Esophagus muscularis mucosa (tissue), 4 donors: ENCODE data around the gene FAM149B1. TPM values are rescaled to one million over a fixed set of nuclear protein-coding genes. Genes with fewer than 3 reads are reported as not detected.
A peak's percentile ranks its signal among the peaks of the same experiment; 100 is the strongest.
"Not testable (repeated sequence)": the region's sequence is repeated elsewhere in the genome, so short reads cannot be mapped to it uniquely, and the experiment has no call there.

Source experiments
- DNase-seq: peaks from one replicate; pipeline ENCODE4 v3.0.0-alpha.2; 2017; ENCODE audit errors: extremely low spot score
- H3K27ac ChIP-seq, 4 donors: fragments of 200-600 bp; sonication (generic); replicated peaks in 1 of 4; 1 replicate in 3 of 4; 2 replicates in 1 of 4; pipeline ENCODE4 v1.5.1; 2016 to 2019; ENCODE audit warnings: mild to moderate bottlenecking in 1 of 4
- H3K27me3 ChIP-seq, 4 donors: fragments of 200-600 bp; sonication (generic); one replicate each; pipeline versions ENCODE4 v1.5.1 to v1.6.0; 2016 to 2019
- H3K36me3 ChIP-seq, 4 donors: fragments of 200-600 bp; sonication (generic); one replicate each; pipeline ENCODE4 v1.5.1; 2016 to 2019
- H3K4me1 ChIP-seq, 4 donors: fragments of 200-600 bp; sonication (generic); one replicate each; pipeline ENCODE4 v1.5.1; 2016 to 2019
- H3K4me3 ChIP-seq, 4 donors: fragments of 200-600 bp; sonication (generic); 1 replicate in 2 of 4; 2 replicates in 2 of 4; pipeline ENCODE4 v1.5.1; 2016 to 2019; ENCODE audit warnings: mild to moderate bottlenecking in 4 of 4, moderate library complexity in 1 of 4
- H3K9me3 ChIP-seq, 4 donors: fragments of 200-600 bp; sonication (generic); 1 replicate in 3 of 4; 2 replicates in 1 of 4; pipeline ENCODE4 v1.5.1; 2016 to 2019
- EP300 ChIP-seq: sonication (generic); formaldehyde crosslinking; IDR thresholded peaks from one replicate; pipeline ENCODE4 v1.6.1; 2017; ENCODE audit warnings: antibody characterized with exemption
- POLR2A ChIP-seq: fragments of 450-650 bp; IDR thresholded peaks from one replicate; pipeline ENCODE4 v1.6.1; 2017; ENCODE audit warnings: antibody characterized with exemption, moderate library complexity, mild to moderate bottlenecking, low read depth
- POLR2AphosphoS5 ChIP-seq, 2 donors: sonication (generic); formaldehyde crosslinking; IDR thresholded peaks; one replicate each; pipeline ENCODE4 v1.6.1; 2017; ENCODE audit warnings: antibody characterized with exemption in 2 of 2
- WGBS: methylation state at CpG from one replicate; pipeline ENCODE4 v1.1.5; 2018; 5-methylcytosine and 5-hydroxymethylcytosine counted together
- intact Hi-C: fragments of 100-400 bp; cut with DNase I; formaldehyde crosslinking; loops from one replicate; pipeline ENCODE4 v1.15.1; 2023
- total RNA-seq, 4 donors: library from RNA; depleted of rRNA; stranded (reverse); fragments of >200 nt; gene quantifications; one replicate each; pipeline versions ENCODE4 v1.1.0 to v1.2.1, GENCODE V29; 2016
- TF ChIP-seq, protein P1 (sequence below), 3 experiments: fragments of 200-600 bp in 2 of 3; fragments of 450-650 bp in 1 of 3; sonication (generic) in 2 of 3; IDR thresholded peaks; one replicate each; pipeline ENCODE4 v1.5.1; 2017 to 2019; ENCODE audit warnings: antibody characterized with exemption in 3 of 3, mild to moderate bottlenecking in 2 of 3, moderate library complexity in 1 of 3

FAM149B1 gene
- total RNA-seq, 4 donors from 2014 or later = 14.1 to 18.0 (median 14.9) TPM

DNA sequence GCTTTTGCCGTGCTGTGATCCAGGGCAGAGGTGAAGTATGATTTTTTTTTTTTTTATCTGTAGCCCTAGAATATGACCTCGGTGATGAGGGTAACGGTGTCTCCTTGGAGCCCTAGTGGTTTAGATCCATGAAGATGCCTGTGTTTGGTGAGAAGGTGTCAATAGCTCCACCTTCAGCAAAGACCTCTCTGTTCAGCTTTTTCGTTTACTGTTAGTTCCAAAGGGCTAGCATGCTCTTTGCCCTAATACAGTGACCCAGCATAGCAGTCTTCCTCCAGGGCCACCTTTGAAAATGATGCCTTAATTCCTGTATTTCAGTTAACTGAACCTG, 85.3 kb downstream of the FAM149B1 start:
- peak overlapping the region; percentile 85 to 94 (median 90) for H3K27ac ChIP-seq
- H3K36me3 ChIP-seq = peaks cover 4 to 23% (median 20%) of the 10 kb centered on the region in 4 donors
- WGBS = 0% methylated on average over 4 of the region's 4 CpGs
- TF ChIP-seq, protein P1, sequence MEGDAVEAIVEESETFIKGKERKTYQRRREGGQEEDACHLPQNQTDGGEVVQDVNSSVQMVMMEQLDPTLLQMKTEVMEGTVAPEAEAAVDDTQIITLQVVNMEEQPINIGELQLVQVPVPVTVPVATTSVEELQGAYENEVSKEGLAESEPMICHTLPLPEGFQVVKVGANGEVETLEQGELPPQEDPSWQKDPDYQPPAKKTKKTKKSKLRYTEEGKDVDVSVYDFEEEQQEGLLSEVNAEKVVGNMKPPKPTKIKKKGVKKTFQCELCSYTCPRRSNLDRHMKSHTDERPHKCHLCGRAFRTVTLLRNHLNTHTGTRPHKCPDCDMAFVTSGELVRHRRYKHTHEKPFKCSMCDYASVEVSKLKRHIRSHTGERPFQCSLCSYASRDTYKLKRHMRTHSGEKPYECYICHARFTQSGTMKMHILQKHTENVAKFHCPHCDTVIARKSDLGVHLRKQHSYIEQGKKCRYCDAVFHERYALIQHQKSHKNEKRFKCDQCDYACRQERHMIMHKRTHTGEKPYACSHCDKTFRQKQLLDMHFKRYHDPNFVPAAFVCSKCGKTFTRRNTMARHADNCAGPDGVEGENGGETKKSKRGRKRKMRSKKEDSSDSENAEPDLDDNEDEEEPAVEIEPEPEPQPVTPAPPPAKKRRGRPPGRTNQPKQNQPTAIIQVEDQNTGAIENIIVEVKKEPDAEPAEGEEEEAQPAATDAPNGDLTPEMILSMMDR (IDR thresholded peaks at IDR 0.05) = no peak
- TF ChIP-seq POLR2AphosphoS5 (IDR thresholded peaks at IDR 0.05) = no peak
- TF ChIP-seq POLR2A = no peak
- no peak for TF ChIP-seq EP300
- H3K4me1 ChIP-seq = peaks cover 21 to 40% (median 33%) of the 10 kb centered on the region in 4 donors
- H3K4me3 ChIP-seq = peak overlapping the region; percentile 67 to 94 (median 82)
- intact Hi-C loops = loop anchor here (5.0 kb wide), 1 partner anchor 159 kb away; the partner anchor contains the start of gene ANXA7
- DNase-seq = no peak
- no peaks in the 10 kb centered on the region for H3K27me3 ChIP-seq
- H3K9me3 ChIP-seq = no peaks in the 10 kb centered on the region

- H3K4me3 ChIP-seq, H3K27me3 ChIP-seq, H3K36me3 ChIP-seq, H3K9me3 ChIP-seq, H3K27ac ChIP-seq, DNase-seq, intact Hi-C loops: not testable (repeated sequence)
- H3K4me1 ChIP-seq = peaks cover 3 to 16% (median 9%) of the 10 kb centered on the region in 4 donors
- 94% methylated on average over 10 of the region's 10 CpGs for WGBS
Observed at GRCh38 chr10:73258612-73259011, 90.7 kb downstream of the FAM149B1 start.

DNA sequence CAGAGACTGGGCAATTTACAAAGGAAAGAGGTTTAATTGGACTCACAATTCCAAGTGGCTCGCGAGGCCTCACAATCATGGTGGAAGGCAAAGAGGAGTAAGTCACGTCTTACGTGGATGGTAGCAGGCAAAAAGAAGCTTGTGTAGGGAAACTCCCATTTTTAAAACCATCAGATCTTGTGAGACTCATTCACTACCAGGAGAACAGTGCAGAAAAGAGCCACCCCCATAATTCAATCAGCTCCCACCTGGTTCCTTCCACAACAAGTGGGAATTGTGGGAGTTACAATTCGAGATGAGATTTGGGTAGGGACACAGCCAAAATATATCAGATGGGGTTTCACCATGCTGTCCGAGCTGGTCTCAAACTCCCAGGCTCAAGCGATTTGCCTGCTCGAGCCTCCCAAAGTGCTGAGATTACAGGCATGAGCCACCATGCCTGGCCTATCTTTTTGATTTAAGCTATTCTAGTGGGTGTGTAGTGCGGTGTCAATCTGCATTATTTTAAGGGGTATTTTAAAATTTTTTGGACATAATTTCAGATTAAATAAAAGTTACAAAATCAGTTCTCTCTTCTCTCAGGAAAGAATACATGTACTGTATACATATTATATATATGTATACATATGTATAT, 93.6 kb downstream of the FAM149B1 start:
- intact Hi-C loops = loop anchor here (5.0 kb wide), 1 partner anchor 96 kb away; the partner anchor contains the start of gene CFAP70
- WGBS = 92% methylated on average over 9 of the region's 9 CpGs
- Histone ChIP-seq H3K9me3 (no peaks in the 10 kb centered on the region), H3K27me3 (no peaks in the 10 kb centered on the region), H3K36me3 (no peaks in the 10 kb centered on the region), H3K27ac (no peak overlapping the region), H3K4me3 (no peak overlapping the region), H3K4me1 (no peaks in the 10 kb centered on the region)
- DNase-seq = no peak
- no peak for TF ChIP-seq EP300

DNA sequence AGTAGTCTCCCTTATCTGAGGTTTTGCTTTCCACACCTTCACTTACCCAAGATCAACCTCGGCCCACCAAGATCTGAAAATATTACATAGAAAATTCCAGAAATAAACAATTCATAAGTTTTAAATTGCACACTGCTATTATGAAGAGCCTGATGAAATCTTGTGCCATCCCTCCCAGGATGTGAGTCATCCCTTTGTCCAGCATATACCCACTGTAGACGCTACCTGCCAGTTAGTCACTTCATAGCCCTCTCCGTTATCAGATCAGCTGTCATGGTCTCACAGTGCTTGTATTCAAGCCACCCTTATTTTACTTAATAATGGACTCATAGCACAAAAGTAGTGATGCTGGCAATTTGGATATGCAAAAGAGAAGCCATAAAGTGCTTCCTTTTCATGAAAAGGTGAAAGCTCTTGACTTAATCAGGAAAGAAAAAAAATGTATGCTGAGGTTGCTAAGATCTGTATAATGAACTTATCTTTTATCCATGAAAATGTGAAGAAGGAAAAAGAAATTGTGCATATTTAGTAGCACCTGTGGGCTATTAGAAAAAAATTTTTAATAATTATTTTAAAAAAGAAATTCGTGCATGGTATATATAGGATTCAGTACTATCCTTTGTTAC, 94.3 kb downstream of the FAM149B1 start:
- TF ChIP-seq, protein P1 (IDR thresholded peaks at IDR 0.05) = no peak
- TF ChIP-seq POLR2A (no peak), EP300 (no peak), POLR2AphosphoS5 (IDR thresholded peaks at IDR 0.05) (no peak)
- 65% methylated on average over 4 of the region's 4 CpGs for WGBS
- Histone ChIP-seq H3K4me3 (no peak overlapping the region), H3K27ac (no peak overlapping the region), H3K9me3 (no peaks in the 10 kb centered on the region), H3K27me3 (no peaks in the 10 kb centered on the region), H3K36me3 (no peaks in the 10 kb centered on the region), H3K4me1 (no peaks in the 10 kb centered on the region)
- intact Hi-C loops = loop anchor here (5.0 kb wide), 1 partner anchor 95 kb away; the partner anchor contains the start of gene CFAP70
- DNase-seq = no peak

- Histone ChIP-seq H3K9me3 (no peaks in the 10 kb centered on the region), H3K4me3 (no peak overlapping the region), H3K36me3 (no peaks in the 10 kb centered on the region), H3K27me3 (no peaks in the 10 kb centered on the region), H3K27ac (no peak overlapping the region), H3K4me1 (no peaks in the 10 kb centered on the region)
- DNase-seq = no peak
- TF ChIP-seq EP300 (no peak), POLR2A (no peak), POLR2AphosphoS5 (IDR thresholded peaks at IDR 0.05) (no peak)
- TF ChIP-seq, protein P1 (IDR thresholded peaks at IDR 0.05) = no peak
- WGBS = 79% methylated on average over 5 of the region's 5 CpGs
- intact Hi-C loops = loop anchor here (5.0 kb wide), 1 partner anchor 94 kb away; the partner anchor contains the start of gene CFAP70
Observed at GRCh38 chr10:73262880-73263555, 95.1 kb downstream of the FAM149B1 start.
